Measurements from ENCODE around the gene CORIN.

- TF ChIP-seq CTCF (IDR thresholded peaks at IDR 0.05 in 2 of 3, conservative IDR thresholded peaks at IDR 0.05 in 1 of 3; ENCODE audit: control insufficient read depth in 2 of 3, extremely low read depth in 1 of 3, insufficient read depth in 1 of 3, low read depth in 3 of 3, low read length in 3 of 3): no peak
- no peak for TF ChIP-seq SPI1 (IDR thresholded peaks at IDR 0.05; ENCODE audit: borderline replicate concordance, insufficient read depth, low read depth, low read length)
- TF ChIP-seq GABPA (IDR thresholded peaks at IDR 0.05; ENCODE audit: low read depth): no peak
- no peak for TF ChIP-seq CBX5 (IDR thresholded peaks at IDR 0.05; ENCODE audit: low read depth)
- TF ChIP-seq SMC3 (IDR thresholded peaks at IDR 0.05; ENCODE audit: borderline replicate concordance, low read length): no peak
- no peak for TF ChIP-seq FOS (IDR thresholded peaks at IDR 0.05; ENCODE audit: borderline replicate concordance, extremely low read depth, insufficient read length)
- no peak for TF ChIP-seq POLR2AphosphoS5 (IDR thresholded peaks at IDR 0.05; ENCODE audit: low read length)
- no peak for TF ChIP-seq BRCA1 (IDR thresholded peaks at IDR 0.05; ENCODE audit: low read depth, low read length)
- TF ChIP-seq NFIC (IDR thresholded peaks at IDR 0.05; ENCODE audit: low read depth, low read length): no peak
Measured at GRCh38 chr4:47674144-47674543, 163.7 kb downstream of the CORIN start.

All from GM12878 (cell line).